B cell (primary cell): ENCODE measurements around the gene CSF2RB. TPM values are rescaled to one million over a fixed set of nuclear protein-coding genes. Genes with fewer than 3 reads are reported as not detected.

Experiments used
- ATAC-seq: fragments of 200-7000 bp; cut with Tn5 transposase; one replicate; pipeline ENCODE4 v1.10.0; 2021; ENCODE audit warnings: low read depth, mild to moderate bottlenecking, moderate number of reproducible peaks, moderate library complexity
- CTCF ChIA-PET: fragments of 350-600 bp; sonication (Branson Sonifier 250); formaldehyde crosslinking; loops from one replicate; lab custom pipeline; 2021; ENCODE audit warnings: antibody characterized with exemption, inconsistent platforms; lab: Charles Lee
- POLR2A ChIA-PET: fragments of 350-600 bp; sonication (Branson Sonifier 250); formaldehyde crosslinking; loops from one replicate; lab custom pipeline; 2021; ENCODE audit warnings: antibody characterized with exemption; lab: Charles Lee
- DNase-seq: peaks from one replicate; pipeline ENCODE4 v3.0.0; 2013
- H2AFZ ChIP-seq: 2 replicates; pipeline ENCODE4 v1.6.1; 2012; ENCODE audit warnings: mild to moderate bottlenecking, low read depth, low read length; ENCODE audit not compliant: insufficient read depth, poor library complexity, severe bottlenecking
- H3K27ac ChIP-seq, 2 donors: 1 replicate in 1 of 2; 2 replicates in 1 of 2; pipeline ENCODE4 v1.5.1; 2012 to 2013; ENCODE audit warnings: low read length in 2 of 2, mild to moderate bottlenecking in 2 of 2, moderate library complexity in 1 of 2
- H3K27me3 ChIP-seq, 4 experiments: fragments of 200-600 bp in 1 of 4; sonication (generic) in 1 of 4; replicated peaks in 1 of 4; 1 replicate in 2 of 4; 2 replicates in 2 of 4; pipeline versions ENCODE4 v1.6.1 to v1.7.0; 2013 to 2016; ENCODE audit warnings: low read length in 3 of 4, mild to moderate bottlenecking in 2 of 4, mixed read lengths in 1 of 4, moderate library complexity in 1 of 4; ENCODE audit not compliant: insufficient read depth in 4 of 4, control insufficient read depth in 3 of 4; ENCODE audit errors: control extremely low read depth in 1 of 4
- H3K36me3 ChIP-seq, 2 experiments: replicated peaks in 1 of 2; 1 replicate in 1 of 2; 2 replicates in 1 of 2; pipeline versions ENCODE4 v1.6.1 to v1.7.1; 2013; ENCODE audit warnings: low read length in 1 of 2; ENCODE audit not compliant: insufficient read depth in 2 of 2, control insufficient read depth in 1 of 2; ENCODE audit errors: control extremely low read depth in 1 of 2, extremely low read depth in 1 of 2
- H3K4me1 ChIP-seq, 2 donors: fragments of 200-600 bp in 1 of 2; sonication (generic) in 1 of 2; 1 replicate in 1 of 2; 2 replicates in 1 of 2; pipeline versions ENCODE4 v1.5.1 to v1.6.1; 2013 to 2017; ENCODE audit warnings: low read length in 2 of 2; ENCODE audit not compliant: control insufficient read depth in 2 of 2, insufficient read depth in 2 of 2
- H3K4me2 ChIP-seq: replicated peaks from 2 replicates; pipeline ENCODE3; 2012; ENCODE audit warnings: mild to moderate bottlenecking, low read depth, low read length; ENCODE audit not compliant: poor library complexity, severe bottlenecking
- H3K4me3 ChIP-seq, 5 experiments: fragments of 200-600 bp in 1 of 5; sonication (generic) in 1 of 5; 1 replicate in 3 of 5; 2 replicates in 2 of 5; pipeline versions ENCODE4 v1.5.1 to v1.7.0; 2011 to 2016; ENCODE audit warnings: low read length in 4 of 5, mild to moderate bottlenecking in 4 of 5, low read depth in 2 of 5, control low read depth in 1 of 5, moderate library complexity in 1 of 5; ENCODE audit not compliant: insufficient read depth in 1 of 5; ENCODE audit errors: control extremely low read depth in 1 of 5, extremely low read depth in 1 of 5
- H3K79me2 ChIP-seq: fragments of 200-600 bp; sonication (generic); one replicate; pipeline ENCODE4 v1.6.0; 2016; ENCODE audit warnings: low read length; ENCODE audit not compliant: control insufficient read depth, insufficient read depth
- H3K9ac ChIP-seq: fragments of 200-600 bp; sonication (generic); 2 replicates; pipeline ENCODE4 v1.6.1; 2017; ENCODE audit warnings: mild to moderate bottlenecking, low read length, moderate library complexity
- H3K9me3 ChIP-seq, 3 donors: one replicate each; pipeline versions ENCODE4 v1.6.1 to v1.7.1; 2013; ENCODE audit warnings: low read length in 2 of 3; ENCODE audit not compliant: control insufficient read depth in 2 of 3, insufficient read depth in 1 of 3; ENCODE audit errors: control extremely low read depth in 1 of 3
- H4K20me1 ChIP-seq: 2 replicates; pipeline ENCODE4 v1.6.0; 2012; ENCODE audit warnings: mild to moderate bottlenecking, low read length; ENCODE audit not compliant: insufficient read depth, control insufficient read depth, poor library complexity, severe bottlenecking
- H3K27ac Mint-ChIP-seq: one replicate; pipeline ENCODE4 v1.8.0; 2021; ENCODE audit warnings: mixed read lengths
- H3K27me3 Mint-ChIP-seq: one replicate; pipeline ENCODE4 v1.8.0; 2021; ENCODE audit warnings: mixed read lengths
- H3K4me1 Mint-ChIP-seq: one replicate; pipeline ENCODE4 v1.8.0; 2021; ENCODE audit warnings: mixed read lengths
- H3K4me3 Mint-ChIP-seq: one replicate; pipeline ENCODE4 v1.8.0; 2021; ENCODE audit warnings: mixed read lengths
- H3K9me3 Mint-ChIP-seq: one replicate; pipeline ENCODE4 v1.8.0; 2022; ENCODE audit warnings: mixed read lengths; ENCODE audit not compliant: insufficient read depth
- CTCF ChIP-seq: fragments of 200-600 bp; IDR thresholded peaks from one replicate; pipeline ENCODE4 v1.8.0; 2022; ENCODE audit warnings: antibody characterized with exemption, mild to moderate bottlenecking
- EZH2 ChIP-seq: IDR thresholded peaks from 2 replicates; pipeline ENCODE4 v1.6.1; 2012; ENCODE audit warnings: borderline replicate concordance, low read depth, mild to moderate bottlenecking, moderate library complexity, low read length; ENCODE audit not compliant: insufficient read depth, poor library complexity, severe bottlenecking
- WGBS: methylation state at CpG from one replicate; pipeline ENCODE4 v1.1.5; 2013; ENCODE audit warnings: missing lambda C conversion rate; ENCODE audit not compliant: insufficient coverage; 5-methylcytosine and 5-hydroxymethylcytosine counted together
- intact Hi-C: fragments of 100-400 bp; cut with micrococcal nuclease; formaldehyde crosslinking; loops from one replicate; pipeline ENCODE4 v1.10.0; 2022
- polyA plus RNA-seq: library from polyadenylated mRNA; depleted of rRNA; stranded (reverse); fragments of >200 nt; gene quantifications from 2 replicates; pipeline ENCODE4 v1.2.3, GENCODE V29; 2012
- total RNA-seq, 2 donors: library from RNA; stranded (reverse); fragments of 120-200 nt in 1 of 2; gene quantifications; 1 replicate in 1 of 2; 2 replicates in 1 of 2; pipeline versions ENCODE4 v1.2.3 to v1.2.4, GENCODE V29; 2013 to 2022

Gene CSF2RB
- total and polyA plus RNA-seq, 2 donors (not counting 1 experiment from before 2014, with no cell fraction given), result 22.0 to 39.7 TPM

- no peaks in the 10 kb centered on the region for H3K4me1 ChIP-seq
- 100% methylated on average over 1 of the region's 2 CpGs for WGBS
- intact Hi-C loops, result no loop called here
- Mint-ChIP-seq H3K27me3 (peaks cover 29% of the 10 kb centered on the region), H3K9me3 (peaks cover 2% of the 10 kb centered on the region), H3K4me3 (no peak overlapping the region), H3K27ac (no peak overlapping the region), H3K4me1 (no peaks in the 10 kb centered on the region)
- TF ChIP-seq EZH2 (no peak), CTCF (no peak)
- CTCF ChIA-PET, result no interaction called here
- no peaks in the 10 kb centered on the region for H3K36me3 ChIP-seq
- DNase-seq (no peak), ATAC-seq (no peak)
- no peaks in the 10 kb centered on the region for H4K20me1 ChIP-seq
- H3K27me3 ChIP-seq, result peaks cover 0 to 16% (median 6%) of the 10 kb centered on the region in 4 experiments
- no peak overlapping the region for H3K4me3 ChIP-seq
- no peak overlapping the region for H2AFZ ChIP-seq
- no peaks in the 10 kb centered on the region for H3K79me2 ChIP-seq
- H3K27ac ChIP-seq, result no peak overlapping the region
- no peak overlapping the region for H3K4me2 ChIP-seq
- POLR2A ChIA-PET, result no interaction called here
- H3K9me3 ChIP-seq, result peaks cover 0 to 13% (median 0%) of the 10 kb centered on the region in 3 donors
- no peak overlapping the region for H3K9ac ChIP-seq
Observed at GRCh38 chr22:36958366-36958765, 44.9 kb downstream of the CSF2RB start.

GRCh38 chr22:36961626-36962025, 48.2 kb downstream of the CSF2RB start:
- Mint-ChIP-seq H3K27me3 (peaks cover 17% of the 10 kb centered on the region), H3K4me3 (no peak overlapping the region), H3K9me3 (peaks cover 2% of the 10 kb centered on the region), H3K4me1 (no peaks in the 10 kb centered on the region), H3K27ac (no peak overlapping the region)
- no peak overlapping the region for H3K9ac ChIP-seq
- no peaks in the 10 kb centered on the region for H3K4me1 ChIP-seq
- H2AFZ ChIP-seq, result no peak overlapping the region
- ChIA-PET POLR2A (no interaction called here), CTCF (no interaction called here)
- DNase-seq, result no peak
- TF ChIP-seq CTCF (no peak), EZH2 (no peak)
- H4K20me1 ChIP-seq, result no peaks in the 10 kb centered on the region
- intact Hi-C loops, result no loop called here
- H3K36me3 ChIP-seq, result no peaks in the 10 kb centered on the region
- no peak overlapping the region for H3K4me3 ChIP-seq
- H3K9me3 ChIP-seq, result peaks cover 0 to 9% (median 0%) of the 10 kb centered on the region in 3 donors
- no peak for ATAC-seq
- H3K27ac ChIP-seq, result no peak overlapping the region
- 100% methylated on average over 1 of the region's 3 CpGs for WGBS
- H3K79me2 ChIP-seq, result no peaks in the 10 kb centered on the region
- H3K27me3 ChIP-seq, result peaks cover 0 to 16% (median 6%) of the 10 kb centered on the region in 4 experiments
- H3K4me2 ChIP-seq, result no peak overlapping the region
